Activated T-cell treated with anti-CD3 and anti-CD28 coated beads for 48 hours (primary cell): ENCODE data around the gene GOLGB1.
"Not testable (repeated sequence)": the region's sequence is repeated elsewhere in the genome, so short reads cannot be mapped to it uniquely, and the experiment has no call there.

Experiments
- DNase-seq: peaks from one replicate; pipeline ENCODE4 v3.0.0-alpha.2; 2020; ENCODE audit warnings: low read depth

GOLGB1 gene

GRCh38 chr3:121747976-121748375 is 1.6 kb downstream of the GOLGB1 start:
- no peak for DNase-seq

DNA sequence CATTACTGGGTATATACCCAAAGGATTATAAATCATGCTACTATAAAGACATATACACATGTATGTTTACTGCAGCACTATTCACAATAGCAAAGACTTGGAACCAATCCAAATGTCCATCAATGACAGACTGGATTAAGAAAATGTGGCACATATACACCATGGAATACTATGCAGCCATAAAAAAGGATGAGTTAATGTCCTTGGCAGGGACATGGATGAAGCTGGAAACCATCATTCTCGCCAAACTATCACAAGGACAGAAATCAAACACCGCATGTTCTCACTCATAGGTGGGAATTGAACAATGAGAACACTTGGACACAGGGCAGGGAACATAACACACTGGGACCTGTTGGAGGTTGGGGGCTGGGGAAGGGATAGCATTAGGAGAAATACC is 6.4 kb downstream of the GOLGB1 start:
- DNase-seq, result not testable (repeated sequence)

DNA sequence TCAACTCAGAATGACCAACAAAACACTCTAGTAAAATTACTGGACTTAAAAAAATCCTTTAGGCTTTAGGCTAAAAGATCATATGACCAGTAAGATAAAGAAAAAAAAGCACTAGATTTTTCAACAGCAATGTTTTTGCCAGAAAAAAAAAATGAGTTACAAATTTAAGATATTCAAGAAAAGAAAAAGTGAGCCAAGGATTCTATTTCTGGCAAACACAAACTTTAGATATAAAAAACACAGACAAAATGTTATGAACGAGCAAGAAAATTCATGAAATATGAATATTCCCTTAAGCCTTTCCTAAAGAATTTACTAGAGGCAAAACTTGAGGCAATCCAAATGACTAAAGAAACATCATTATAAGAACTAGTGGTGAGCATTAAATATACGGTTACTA is 8.6 kb downstream of the GOLGB1 start:
- DNase-seq, result no peak

- DNase-seq, result no peak
Observed at GRCh38 chr3:121739902-121740301, 9.6 kb downstream of the GOLGB1 start.

- no peak for DNase-seq
Observed at GRCh38 chr3:121737644-121738043, 11.9 kb downstream of the GOLGB1 start.

- no peak for DNase-seq
Observed at GRCh38 chr3:121736112-121736511, 13.4 kb downstream of the GOLGB1 start.

GRCh38 chr3:121735047-121735696 is 14.4 kb downstream of the GOLGB1 start:
- DNase-seq, result no peak

DNA sequence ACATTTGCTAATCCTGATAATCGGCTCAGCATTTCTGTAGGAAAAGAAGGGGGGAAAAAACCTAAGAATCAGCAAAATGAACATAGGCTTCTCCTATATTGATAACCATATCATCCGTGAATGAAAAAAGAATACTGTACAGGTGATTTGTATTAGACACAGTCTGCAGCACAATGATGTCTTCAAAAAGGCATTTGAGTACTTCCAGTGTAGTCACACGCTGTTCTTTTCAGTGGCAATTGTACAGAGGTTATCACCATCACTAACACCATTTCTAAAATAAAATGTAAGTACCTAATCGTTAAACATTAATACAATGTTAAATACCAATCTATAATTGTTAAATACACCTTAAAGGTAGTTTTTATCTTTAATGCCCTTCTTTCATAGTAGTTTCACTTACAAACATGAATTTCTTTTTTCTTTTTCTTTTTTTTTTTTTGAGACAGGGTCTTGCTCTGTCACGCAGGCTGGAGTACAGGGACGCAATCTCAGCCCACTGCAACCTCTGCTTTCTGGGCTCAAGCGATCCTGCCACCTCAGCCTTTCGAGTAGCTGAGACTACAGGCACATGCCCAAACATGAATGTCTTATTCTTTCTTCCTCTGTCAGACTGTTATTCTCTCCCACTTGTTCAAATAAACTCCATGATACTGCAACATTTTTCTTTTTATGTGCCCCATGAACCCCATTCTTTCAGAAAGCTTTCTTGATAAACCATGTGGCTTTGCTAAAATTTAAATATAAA is 18.4 kb downstream of the GOLGB1 start:
- DNase-seq, result no peak

GRCh38 chr3:121724130-121724529 is 25.4 kb downstream of the GOLGB1 start:
- DNase-seq, result no peak

- DNase-seq, result no peak
Observed at GRCh38 chr3:121723485-121723884, 26.1 kb downstream of the GOLGB1 start.

GRCh38 chr3:121722411-121722810 is 27.1 kb downstream of the GOLGB1 start:
- DNase-seq, result no peak

DNA sequence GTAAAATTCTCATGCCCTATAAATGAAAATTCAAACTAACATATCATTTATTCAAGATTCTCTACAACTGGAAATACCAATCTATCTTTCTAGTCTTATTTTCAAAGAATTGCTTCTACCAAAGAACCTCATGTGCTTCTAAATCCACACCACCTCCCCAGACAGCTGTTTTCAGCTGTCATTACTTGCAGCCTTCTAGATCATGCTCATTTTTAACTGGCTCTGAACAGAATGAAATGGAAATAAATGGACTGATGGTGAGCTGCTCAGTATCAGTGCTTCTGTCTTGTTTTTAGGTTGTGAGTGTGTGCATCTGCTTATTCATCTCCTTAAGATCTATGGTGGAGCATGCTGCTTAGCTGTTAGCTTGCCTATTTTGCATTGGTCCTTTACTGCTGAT is 29.4 kb downstream of the GOLGB1 start:
- no peak for DNase-seq

- no peak for DNase-seq
Observed at GRCh38 chr3:121719423-121719822, 30.1 kb downstream of the GOLGB1 start.

GRCh38 chr3:121718205-121718846 is 31.2 kb downstream of the GOLGB1 start:
- no peak for DNase-seq

DNA sequence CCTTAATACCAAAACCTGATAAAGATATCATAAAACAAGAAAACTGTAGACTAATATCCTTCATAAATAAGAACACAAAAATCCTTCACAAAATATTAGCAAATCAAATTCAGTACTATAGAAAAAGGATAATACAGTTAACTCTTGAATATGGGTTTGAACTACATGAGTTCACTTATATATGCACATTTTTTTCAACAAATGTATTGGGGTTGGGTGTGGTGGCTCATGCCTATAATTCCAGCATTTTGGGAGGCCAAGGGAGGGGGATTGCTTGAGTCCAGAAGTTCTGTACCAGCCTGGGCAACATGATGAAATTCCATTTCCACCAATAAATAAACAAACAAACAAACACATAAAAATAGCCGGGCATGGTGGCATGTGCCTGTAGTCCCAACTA is 39.2 kb downstream of the GOLGB1 start:
- no peak for DNase-seq

- no peak for DNase-seq
Observed at GRCh38 chr3:121707531-121708273, 41.8 kb downstream of the GOLGB1 start.

DNA sequence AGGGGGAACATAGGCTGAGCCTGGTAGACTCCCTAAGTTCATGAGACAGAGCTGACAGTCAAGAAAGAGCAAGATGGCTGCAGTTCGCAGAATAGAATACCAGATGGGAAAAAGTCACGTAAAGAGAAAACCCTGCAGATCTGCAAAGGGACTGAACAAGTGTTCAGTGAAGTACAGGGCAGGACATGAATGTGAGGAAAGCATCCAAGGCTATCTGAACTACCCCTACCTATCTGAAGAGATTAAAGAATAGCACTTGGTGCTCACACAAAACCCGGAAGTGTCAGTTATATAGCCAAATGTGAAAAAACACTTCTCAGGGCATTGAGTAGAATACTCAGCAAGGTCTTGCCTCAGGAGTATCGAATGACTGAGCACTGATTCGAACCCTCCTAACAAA is 44.0 kb downstream of the GOLGB1 start:
- DNase-seq, result no peak

DNA sequence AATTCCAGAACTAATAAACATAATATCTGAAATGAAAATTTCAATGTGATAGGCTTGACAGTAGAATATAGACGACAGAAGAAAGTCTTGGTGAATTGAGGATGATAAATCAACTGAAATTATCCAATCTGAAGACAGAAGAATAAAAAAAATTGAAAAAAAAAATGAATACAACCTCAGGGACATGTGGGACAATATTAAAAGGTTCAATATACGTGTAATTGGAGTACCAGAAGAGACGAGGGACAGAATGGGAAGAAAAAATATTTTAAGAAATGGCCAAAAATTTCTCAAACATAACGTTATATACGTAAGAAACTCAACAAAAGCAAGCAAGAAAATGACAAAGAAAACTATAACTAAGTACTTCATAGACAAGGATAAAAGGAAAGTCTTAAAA is 45.6 kb downstream of the GOLGB1 start:
- DNase-seq, result no peak

DNA sequence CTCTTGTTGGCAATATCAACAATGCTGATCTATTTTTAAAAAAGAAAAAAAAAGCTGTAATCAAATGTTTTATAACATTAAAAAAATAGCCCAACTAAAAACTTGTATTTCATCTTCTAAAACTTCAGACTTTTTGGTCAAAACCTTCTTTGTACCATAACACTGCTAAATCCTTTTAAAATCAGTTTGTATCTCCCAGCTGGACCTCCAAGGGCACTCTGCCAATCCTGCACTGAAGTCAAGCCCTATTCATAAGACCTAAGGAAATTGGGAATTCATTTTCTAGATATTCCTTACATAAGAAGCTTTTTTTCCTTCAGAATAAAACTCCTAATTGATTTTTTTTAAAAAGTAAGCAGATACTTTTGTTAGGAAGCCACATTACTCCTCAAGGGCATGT is 50.6 kb downstream of the GOLGB1 start:
- DNase-seq, result no peak

- no peak for DNase-seq
Observed at GRCh38 chr3:121698476-121698875, 51.1 kb downstream of the GOLGB1 start.

- no peak for DNase-seq
Observed at GRCh38 chr3:121696186-121696585, 53.4 kb downstream of the GOLGB1 start.

DNA sequence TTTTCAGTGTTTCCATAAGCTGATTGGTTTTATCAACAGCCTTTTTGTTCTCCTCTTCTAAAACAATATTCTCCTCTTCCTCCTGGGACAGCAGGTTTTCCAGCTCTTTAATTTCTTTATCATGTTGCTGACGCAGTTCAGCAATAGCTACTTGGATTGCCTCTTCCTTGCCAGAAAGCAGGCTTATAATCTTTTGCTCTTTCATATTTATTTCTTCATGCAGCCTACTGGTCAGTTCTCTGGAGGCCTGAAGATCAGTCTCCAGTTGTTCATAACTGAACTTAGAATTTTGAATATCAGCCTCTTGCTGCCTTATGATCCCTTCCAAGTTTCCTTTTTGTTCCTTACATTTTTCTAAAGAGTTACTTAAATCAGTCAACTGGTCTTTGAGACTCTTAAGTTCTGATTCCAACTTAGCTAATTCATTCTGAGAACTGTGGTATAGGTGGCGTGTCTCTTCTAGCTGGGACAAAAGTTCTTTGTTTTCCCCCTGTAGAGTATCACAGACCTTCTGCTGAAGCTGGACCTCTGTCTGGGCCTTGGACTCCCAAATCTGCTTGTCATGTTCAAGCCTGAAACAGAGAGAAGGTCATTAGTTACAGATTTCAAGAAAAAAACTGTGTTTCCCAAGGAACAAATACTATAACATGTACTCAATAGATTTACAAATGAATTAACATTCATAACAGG is 57.4 kb downstream of the GOLGB1 start:
- DNase-seq, result no peak
